ENCODE measurements around the gene BICC1.

DNA sequence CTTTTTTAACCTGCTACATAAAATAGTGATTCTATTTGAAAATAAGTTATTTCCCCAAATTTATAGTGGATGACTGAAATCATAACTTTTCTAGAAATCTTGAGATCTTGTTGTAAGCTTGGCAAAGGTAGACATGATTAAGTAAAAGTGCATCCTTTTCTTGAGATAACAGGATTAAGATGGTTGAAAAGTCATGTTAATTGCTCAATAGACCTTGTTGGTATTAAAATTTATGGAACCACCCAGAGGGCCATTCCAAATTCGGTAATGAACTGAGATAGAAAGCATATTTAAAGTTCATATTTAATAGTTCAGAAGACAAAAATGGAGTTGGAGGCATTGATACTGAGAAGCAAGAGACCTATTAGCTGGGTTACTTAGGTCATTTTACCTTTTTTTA, 139.1 kb downstream of the BICC1 start:
- TF ChIP-seq, protein P1, sequence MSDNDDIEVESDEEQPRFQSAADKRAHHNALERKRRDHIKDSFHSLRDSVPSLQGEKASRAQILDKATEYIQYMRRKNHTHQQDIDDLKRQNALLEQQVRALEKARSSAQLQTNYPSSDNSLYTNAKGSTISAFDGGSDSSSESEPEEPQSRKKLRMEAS (IDR thresholded peaks at IDR 0.05; ENCODE audit: insufficient read depth, insufficient read length), result no peak
- no peak for TF ChIP-seq POLR2A (IDR thresholded peaks at IDR 0.05; ENCODE audit: low read depth, low read length)
- TF ChIP-seq POLR2AphosphoS5 (IDR thresholded peaks at IDR 0.05; ENCODE audit: insufficient read depth, low read depth, low read length), result no peak
- TF ChIP-seq, protein P2, sequence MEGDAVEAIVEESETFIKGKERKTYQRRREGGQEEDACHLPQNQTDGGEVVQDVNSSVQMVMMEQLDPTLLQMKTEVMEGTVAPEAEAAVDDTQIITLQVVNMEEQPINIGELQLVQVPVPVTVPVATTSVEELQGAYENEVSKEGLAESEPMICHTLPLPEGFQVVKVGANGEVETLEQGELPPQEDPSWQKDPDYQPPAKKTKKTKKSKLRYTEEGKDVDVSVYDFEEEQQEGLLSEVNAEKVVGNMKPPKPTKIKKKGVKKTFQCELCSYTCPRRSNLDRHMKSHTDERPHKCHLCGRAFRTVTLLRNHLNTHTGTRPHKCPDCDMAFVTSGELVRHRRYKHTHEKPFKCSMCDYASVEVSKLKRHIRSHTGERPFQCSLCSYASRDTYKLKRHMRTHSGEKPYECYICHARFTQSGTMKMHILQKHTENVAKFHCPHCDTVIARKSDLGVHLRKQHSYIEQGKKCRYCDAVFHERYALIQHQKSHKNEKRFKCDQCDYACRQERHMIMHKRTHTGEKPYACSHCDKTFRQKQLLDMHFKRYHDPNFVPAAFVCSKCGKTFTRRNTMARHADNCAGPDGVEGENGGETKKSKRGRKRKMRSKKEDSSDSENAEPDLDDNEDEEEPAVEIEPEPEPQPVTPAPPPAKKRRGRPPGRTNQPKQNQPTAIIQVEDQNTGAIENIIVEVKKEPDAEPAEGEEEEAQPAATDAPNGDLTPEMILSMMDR (IDR thresholded peaks at IDR 0.05; ENCODE audit: extremely low read depth in 1 of 2, insufficient read depth in 1 of 2, low read depth in 1 of 2, low read length in 2 of 2), result no peak
- no peak for TF ChIP-seq EZH2 (IDR thresholded peaks at IDR 0.05; ENCODE audit: borderline replicate concordance, low read depth, low read length, severe bottlenecking)
